GM19467 (cell line): Measurements from ENCODE around the gene INPP5A.

Experiments
- ATAC-seq: cut with Tn5 transposase; IDR thresholded peaks from one replicate; pipeline ENCODE4 v1.9.1; 2021; ENCODE audit warnings: mild to moderate bottlenecking, moderate library complexity; ENCODE audit not compliant: unreplicated experiment

The INPP5A gene

GRCh38 chr10:132712291-132712690, 174.7 kb downstream of the INPP5A start:
- no peak for ATAC-seq

GRCh38 chr10:132712743-132713142, 175.2 kb downstream of the INPP5A start:
- no peak for ATAC-seq

- ATAC-seq, result no peak
Observed at GRCh38 chr10:132713421-132714095, 176.0 kb downstream of the INPP5A start.

- no peak for ATAC-seq
Observed at GRCh38 chr10:132714096-132714985, 176.8 kb downstream of the INPP5A start.

- no peak for ATAC-seq
Observed at GRCh38 chr10:132714986-132715775, 177.6 kb downstream of the INPP5A start.

- no peak for ATAC-seq
Observed at GRCh38 chr10:132715776-132716680, 178.4 kb downstream of the INPP5A start.

GRCh38 chr10:132716691-132717490, 179.3 kb downstream of the INPP5A start:
- ATAC-seq, result no peak

- ATAC-seq, result no peak
Observed at GRCh38 chr10:132721725-132722124, 184.1 kb downstream of the INPP5A start.

GRCh38 chr10:132722394-132723329, 185.1 kb downstream of the INPP5A start:
- no peak for ATAC-seq

GRCh38 chr10:132723330-132723970, 185.9 kb downstream of the INPP5A start:
- ATAC-seq, result no peak

GRCh38 chr10:132724446-132724845, 186.9 kb downstream of the INPP5A start:
- ATAC-seq, result no peak

GRCh38 chr10:132725202-132725601, 187.6 kb downstream of the INPP5A start:
- ATAC-seq, result no peak

- ATAC-seq, result no peak
Observed at GRCh38 chr10:132726194-132726593, 188.6 kb downstream of the INPP5A start.

- ATAC-seq, result no peak
Observed at GRCh38 chr10:132726951-132727350, 189.4 kb downstream of the INPP5A start.

- ATAC-seq, result no peak
Observed at GRCh38 chr10:132727411-132727810, 189.8 kb downstream of the INPP5A start.

- no peak for ATAC-seq
Observed at GRCh38 chr10:132728321-132728720, 190.7 kb downstream of the INPP5A start.

GRCh38 chr10:132728741-132729140, 191.2 kb downstream of the INPP5A start:
- ATAC-seq, result no peak
